A549 (cell line): Measurements from ENCODE around the gene ERICH2. TPM values are rescaled to one million over a fixed set of nuclear protein-coding genes. Genes with fewer than 3 reads are reported as not detected.

Experiments
- ATAC-seq, 2 experiments: fragments of 200-7000 bp in 1 of 2; fragments of >200 bp in 1 of 2; cut with Nextera tagmentation in 1 of 2; cut with Tn5 transposase in 1 of 2; 3 replicates each; pipeline versions ENCODE4 v1.8.0 to v1.9.1; 2018 to 2020; ENCODE audit warnings: mild to moderate bottlenecking in 1 of 2, moderate library complexity in 1 of 2
- CTCF ChIA-PET: fragments of 300-600 bp; sonication (Branson Sonifier 250); formaldehyde crosslinking; extraction: SDS; loops from one replicate; lab custom pipeline; 2021; ENCODE audit warnings: antibody characterized with exemption, inconsistent platforms; lab: Yijun Ruan, JAX
- POLR2A ChIA-PET: fragments of 350-600 bp; formaldehyde crosslinking; extraction: SDS; loops from one replicate; lab custom pipeline; 2021; ENCODE audit warnings: antibody characterized with exemption, inconsistent platforms; lab: Yijun Ruan, JAX
- DNase-seq, 2 experiments: peaks; one replicate each; pipeline versions ENCODE4 v3.0.0 to v3.0.0-alpha.2; 2011 to 2016; ENCODE audit warnings: low read depth in 1 of 2, low spot score in 1 of 2
- FAIRE-seq: peaks from 2 replicates; lab custom pipeline; 2011; peaks lifted over from hg19 to GRCh38; lab: Jason Lieb, UNC
- H3K27ac ChIP-seq, 2 experiments: fragments of >200 bp; sonication (Bioruptor Twin); formaldehyde crosslinking; 3 replicates each; pipeline ENCODE4 v1.5.1; 2016 to 2017
- H3K4me1 ChIP-seq: fragments of >200 bp; sonication (Bioruptor Twin); formaldehyde crosslinking; 3 replicates; pipeline ENCODE4 v1.6.1; 2016
- H3K4me2 ChIP-seq: fragments of >200 bp; sonication (Bioruptor Twin); formaldehyde crosslinking; 3 replicates; pipeline ENCODE4 v1.6.1; 2016
- H3K4me3 ChIP-seq: fragments of >200 bp; sonication (Bioruptor Twin); formaldehyde crosslinking; 3 replicates; pipeline ENCODE4 v1.5.1; 2016
- H3K9me3 ChIP-seq: fragments of >200 bp; sonication (Bioruptor Twin); formaldehyde crosslinking; 3 replicates; pipeline ENCODE4 v1.6.1; 2016
- CBX2 ChIP-seq: fragments of 200-600 bp; sonication (generic); IDR thresholded peaks from 2 replicates; pipeline ENCODE4 v1.6.1; 2016; ENCODE audit warnings: low read depth, mild to moderate bottlenecking, borderline replicate concordance
- CEBPB ChIP-seq, 2 experiments: fragments of >200 bp in 1 of 2; sonication (Bioruptor Twin) in 1 of 2; formaldehyde crosslinking in 1 of 2; IDR thresholded peaks; 2 replicates each; pipeline ENCODE4 v1.6.1; 2012 to 2016
- CHD2 ChIP-seq: fragments of 150-350 bp; IDR thresholded peaks from 2 replicates; pipeline ENCODE4 v1.6.1; 2014; ENCODE audit warnings: low read length; ENCODE audit not compliant: partially characterized antibody
- ESRRA ChIP-seq: fragments of 150-350 bp; IDR thresholded peaks from 2 replicates; pipeline ENCODE4 v1.6.1; 2014; ENCODE audit warnings: mild to moderate bottlenecking, low read length, borderline replicate concordance
- FOXS1 ChIP-seq: fragments of 250-450 bp; sonication (Bioruptor Pico); IDR thresholded peaks from 2 replicates; pipeline ENCODE4 v1.5.0; 2020; ENCODE audit warnings: mild to moderate bottlenecking, moderate library complexity
- GATA3 ChIP-seq: IDR thresholded peaks from 2 replicates; pipeline ENCODE4 v1.6.1; 2012; ENCODE audit warnings: borderline replicate concordance
- HOXB13 ChIP-seq: fragments of 250-450 bp; sonication (Bioruptor Pico); IDR thresholded peaks from 2 replicates; pipeline ENCODE4 v1.5.0; 2020; ENCODE audit warnings: low read depth, mild to moderate bottlenecking, moderate library complexity
- JUNB ChIP-seq: fragments of >200 bp; sonication (Bioruptor Twin); formaldehyde crosslinking; IDR thresholded peaks from 2 replicates; pipeline ENCODE4 v1.6.1; 2016
- MAFK ChIP-seq: fragments of 450-650 bp; IDR thresholded peaks from 2 replicates; pipeline ENCODE4 v1.6.1; 2014; ENCODE audit not compliant: partially characterized antibody
- MAZ ChIP-seq: fragments of 150-350 bp; IDR thresholded peaks from 2 replicates; pipeline ENCODE4 v1.6.1; 2014; ENCODE audit warnings: antibody characterized with exemption, low read depth, low read length, borderline replicate concordance
- MYC ChIP-seq: IDR thresholded peaks from 2 replicates; pipeline ENCODE4 v1.6.1; 2012; ENCODE audit warnings: mild to moderate bottlenecking, inconsistent platforms, low read length, improper control_type of control experiment, borderline replicate concordance
- NR3C1 ChIP-seq: fragments of >200 bp; sonication (Bioruptor Twin); formaldehyde crosslinking; IDR thresholded peaks from 3 replicates; pipeline ENCODE4 v1.6.1; 2017
- PHF8 ChIP-seq: fragments of 200-600 bp; sonication (generic); IDR thresholded peaks from 2 replicates; pipeline ENCODE4 v1.6.1; 2016; ENCODE audit warnings: low read depth, mild to moderate bottlenecking, antibody characterized with exemption, moderate library complexity, borderline replicate concordance
- POLR2AphosphoS2 ChIP-seq: conservative IDR thresholded peaks from 2 replicates; pipeline ENCODE4 v1.6.1; 2012; ENCODE audit warnings: low read length, improper control_type of control experiment, inconsistent platforms
- RFX5 ChIP-seq: fragments of 450-650 bp; IDR thresholded peaks from 2 replicates; pipeline ENCODE4 v1.7.1; 2014; ENCODE audit warnings: antibody characterized with exemption, mild to moderate bottlenecking, moderate library complexity
- ZFP36 ChIP-seq: fragments of 450-650 bp; IDR thresholded peaks from 2 replicates; pipeline ENCODE4 v1.6.1; 2014; ENCODE audit warnings: borderline replicate concordance; ENCODE audit not compliant: partially characterized antibody
- ZNF302 ChIP-seq: fragments of 250-450 bp; sonication (Bioruptor Pico); IDR thresholded peaks from 2 replicates; pipeline ENCODE4 v1.9.0; 2021; ENCODE audit warnings: inconsistent platforms, mild to moderate bottlenecking, moderate library complexity
- WGBS: methylation state at CpG from one replicate; pipeline ENCODE4 v1.1.6; 2017; ENCODE audit errors: missing lambda C conversion rate; 5-methylcytosine and 5-hydroxymethylcytosine counted together
- polyA plus RNA-seq, 4 experiments: library from polyadenylated mRNA; depleted of rRNA in 3 of 4; stranded (reverse); fragments of >200 nt; fragmentation: RNase III in 1 of 4; extraction: RNeasy Plus Mini Kit Qiagen cat#74134 plus additional on column Dnase treatment in 1 of 4; gene quantifications; 2 replicates in 3 of 4; 3 replicates in 1 of 4; pipeline ENCODE4 v1.2.3, GENCODE V29; 2011 to 2017
- TF ChIP-seq, protein P1 (sequence below): fragments of 200-600 bp; sonication (generic); IDR thresholded peaks from 2 replicates; pipeline ENCODE4 v1.6.1; 2016; ENCODE audit warnings: antibody characterized with exemption, mild to moderate bottlenecking, moderate library complexity
- TF ChIP-seq, protein P2 (sequence below): fragments of >200 bp; sonication (Bioruptor Twin); formaldehyde crosslinking; IDR thresholded peaks from 2 replicates; pipeline ENCODE4 v1.6.1; 2016
- TF ChIP-seq, protein P3 (sequence below): fragments of >200 bp; sonication (Bioruptor Twin); formaldehyde crosslinking; IDR thresholded peaks from 3 replicates; pipeline ENCODE4 v1.6.1; 2016

Gene ERICH2
- polyA plus RNA-seq, 2 of the 4 experiments (the other 2 are of a cell fraction) = not detected

DNA sequence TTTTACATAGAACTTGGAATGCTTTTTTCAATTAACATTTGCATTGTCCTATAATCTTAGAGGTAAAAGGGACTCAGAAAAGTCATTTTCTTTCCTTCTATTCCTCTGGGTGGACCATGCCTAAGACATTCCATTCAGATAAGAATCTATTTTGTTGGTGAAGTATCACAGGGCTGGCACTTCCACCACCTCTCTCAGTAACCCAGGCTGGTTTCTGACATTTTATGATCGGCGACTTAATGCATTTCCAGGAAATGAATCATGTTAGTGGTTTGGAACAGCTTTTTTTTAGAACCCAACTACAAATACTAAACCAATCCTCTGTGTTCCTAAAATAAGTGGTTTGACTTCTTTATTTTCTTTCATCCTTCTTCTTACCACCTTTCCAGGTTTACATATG lies 73.5 kb downstream of the ERICH2 start:
- ChIA-PET POLR2A (no interaction called here), CTCF (interaction anchor here (0.6 to 4.5 kb wide), 2 partner anchors 30 to 388 kb away, joined by 4 to 18 read pairs; no protein-coding TSS in a partner anchor)
- WGBS = 28% methylated on average over 2 of the region's 2 CpGs
- Histone ChIP-seq H3K9me3 (0 out of 3 replicates have a peak, but pooled peaks cover 2% of the 10 kb centered on the region), H3K4me2 (no peak overlapping the region), H3K27ac (no peak overlapping the region), H3K4me3 (no peak overlapping the region), H3K4me1 (no peaks in the 10 kb centered on the region)
- ATAC-seq = no peak
- TF ChIP-seq CHD2 (no peak), CBX2 (no peak), CEBPB (IDR thresholded peaks at IDR 0.05) (no peak), ZNF302 (CRISPR knock-in tag) (no peak), RFX5 (no peak), GATA3 (no peak)
- DNase-seq = no peak
- no peak for FAIRE-seq

DNA sequence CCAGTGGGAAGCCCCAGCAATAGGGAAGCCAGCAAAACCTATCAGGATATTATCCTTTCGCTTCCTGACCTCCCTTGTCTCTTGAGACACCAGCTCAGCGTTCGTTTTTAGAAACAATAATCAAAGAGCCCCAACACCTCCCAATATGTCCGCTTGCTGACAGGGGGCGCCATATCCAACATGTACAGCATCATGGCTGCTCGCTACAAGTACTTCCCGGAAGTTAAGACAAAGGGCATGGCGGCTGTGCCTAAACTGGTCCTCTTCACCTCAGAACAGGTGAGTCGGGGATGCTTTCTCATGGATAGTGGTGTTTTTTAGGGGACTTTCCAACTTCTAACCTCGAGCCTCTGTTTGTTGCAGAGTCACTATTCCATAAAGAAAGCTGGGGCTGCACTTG lies 75.2 kb downstream of the ERICH2 start:
- WGBS = 28% methylated on average over 10 of the region's 10 CpGs
- FAIRE-seq = no peak
- Histone ChIP-seq H3K4me2 (no peak overlapping the region), H3K4me3 (no peak overlapping the region), H3K9me3 (0 out of 3 replicates have a peak, but pooled peaks cover 2% of the 10 kb centered on the region), H3K27ac (no peak overlapping the region), H3K4me1 (no peaks in the 10 kb centered on the region)
- peak in 1 of 2 experiments; percentile 72; a peak in 3 of 6 replicates for ATAC-seq
- peak in 1 of 2 experiments; percentile 58 for DNase-seq
- ChIA-PET CTCF (interaction anchor here (0.9 to 4.5 kb wide), 3 partner anchors 28 to 436 kb away, joined by 3 to 18 read pairs (median 3); no protein-coding TSS in a partner anchor), POLR2A (no interaction called here)
- TF ChIP-seq FOXS1 (CRISPR knock-in tag) = no peak
- TF ChIP-seq MAZ = no peak
- TF ChIP-seq MAFK = no peak
- TF ChIP-seq, protein P1, sequence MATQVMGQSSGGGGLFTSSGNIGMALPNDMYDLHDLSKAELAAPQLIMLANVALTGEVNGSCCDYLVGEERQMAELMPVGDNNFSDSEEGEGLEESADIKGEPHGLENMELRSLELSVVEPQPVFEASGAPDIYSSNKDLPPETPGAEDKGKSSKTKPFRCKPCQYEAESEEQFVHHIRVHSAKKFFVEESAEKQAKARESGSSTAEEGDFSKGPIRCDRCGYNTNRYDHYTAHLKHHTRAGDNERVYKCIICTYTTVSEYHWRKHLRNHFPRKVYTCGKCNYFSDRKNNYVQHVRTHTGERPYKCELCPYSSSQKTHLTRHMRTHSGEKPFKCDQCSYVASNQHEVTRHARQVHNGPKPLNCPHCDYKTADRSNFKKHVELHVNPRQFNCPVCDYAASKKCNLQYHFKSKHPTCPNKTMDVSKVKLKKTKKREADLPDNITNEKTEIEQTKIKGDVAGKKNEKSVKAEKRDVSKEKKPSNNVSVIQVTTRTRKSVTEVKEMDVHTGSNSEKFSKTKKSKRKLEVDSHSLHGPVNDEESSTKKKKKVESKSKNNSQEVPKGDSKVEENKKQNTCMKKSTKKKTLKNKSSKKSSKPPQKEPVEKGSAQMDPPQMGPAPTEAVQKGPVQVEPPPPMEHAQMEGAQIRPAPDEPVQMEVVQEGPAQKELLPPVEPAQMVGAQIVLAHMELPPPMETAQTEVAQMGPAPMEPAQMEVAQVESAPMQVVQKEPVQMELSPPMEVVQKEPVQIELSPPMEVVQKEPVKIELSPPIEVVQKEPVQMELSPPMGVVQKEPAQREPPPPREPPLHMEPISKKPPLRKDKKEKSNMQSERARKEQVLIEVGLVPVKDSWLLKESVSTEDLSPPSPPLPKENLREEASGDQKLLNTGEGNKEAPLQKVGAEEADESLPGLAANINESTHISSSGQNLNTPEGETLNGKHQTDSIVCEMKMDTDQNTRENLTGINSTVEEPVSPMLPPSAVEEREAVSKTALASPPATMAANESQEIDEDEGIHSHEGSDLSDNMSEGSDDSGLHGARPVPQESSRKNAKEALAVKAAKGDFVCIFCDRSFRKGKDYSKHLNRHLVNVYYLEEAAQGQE = no peak
- TF ChIP-seq ZNF302 (CRISPR knock-in tag) = no peak
- TF ChIP-seq, protein P2, sequence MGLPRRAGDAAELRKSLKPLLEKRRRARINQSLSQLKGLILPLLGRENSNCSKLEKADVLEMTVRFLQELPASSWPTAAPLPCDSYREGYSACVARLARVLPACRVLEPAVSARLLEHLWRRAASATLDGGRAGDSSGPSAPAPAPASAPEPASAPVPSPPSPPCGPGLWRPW = no peak
- no peak for TF ChIP-seq ZFP36
- TF ChIP-seq PHF8 = no peak
- no peak for TF ChIP-seq JUNB
- TF ChIP-seq, protein P3, sequence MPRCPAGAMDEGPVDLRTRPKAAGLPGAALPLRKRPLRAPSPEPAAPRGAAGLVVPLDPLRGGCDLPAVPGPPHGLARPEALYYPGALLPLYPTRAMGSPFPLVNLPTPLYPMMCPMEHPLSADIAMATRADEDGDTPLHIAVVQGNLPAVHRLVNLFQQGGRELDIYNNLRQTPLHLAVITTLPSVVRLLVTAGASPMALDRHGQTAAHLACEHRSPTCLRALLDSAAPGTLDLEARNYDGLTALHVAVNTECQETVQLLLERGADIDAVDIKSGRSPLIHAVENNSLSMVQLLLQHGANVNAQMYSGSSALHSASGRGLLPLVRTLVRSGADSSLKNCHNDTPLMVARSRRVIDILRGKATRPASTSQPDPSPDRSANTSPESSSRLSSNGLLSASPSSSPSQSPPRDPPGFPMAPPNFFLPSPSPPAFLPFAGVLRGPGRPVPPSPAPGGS = no peak

DNA sequence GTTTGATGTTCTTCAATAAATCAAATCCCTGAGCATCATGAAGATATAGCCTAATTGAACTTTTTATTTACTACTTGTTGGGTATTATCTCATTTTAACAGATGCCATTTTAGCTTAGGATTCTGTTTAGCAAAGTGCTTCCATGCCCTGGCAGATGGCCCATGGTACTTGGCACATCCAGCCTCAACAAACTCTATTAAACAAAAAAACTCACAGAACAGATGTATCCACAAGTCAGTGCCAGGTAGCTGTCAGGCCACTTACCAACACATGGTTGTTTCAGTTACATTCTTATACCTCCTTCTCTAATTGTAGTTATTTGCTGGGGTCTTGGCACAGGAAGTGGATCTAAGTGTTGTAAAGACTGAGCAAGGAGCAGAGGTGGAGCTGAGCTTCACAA lies 76.1 kb downstream of the ERICH2 start:
- POLR2A ChIA-PET = no interaction called here

More for the DNA sequence above, 76.1 kb downstream of the ERICH2 start:
- 0 out of 3 replicates have a peak, but pooled peaks cover 2% of the 10 kb centered on the region for H3K9me3 ChIP-seq
- CTCF ChIA-PET = interaction anchor here (1.4 to 4.5 kb wide), 2 partner anchors 27 to 31 kb away, joined by 3 to 18 read pairs; no protein-coding TSS in a partner anchor
- no peaks in the 10 kb centered on the region for H3K4me1 ChIP-seq
- H3K4me2 ChIP-seq = no peak overlapping the region
- H3K27ac ChIP-seq = no peak overlapping the region
- ATAC-seq = no peak
- TF ChIP-seq ESRRA (no peak), GATA3 (no peak), NR3C1 (no peak), POLR2AphosphoS2 (no peak), ZFP36 (no peak), MYC (no peak), HOXB13 (CRISPR knock-in tag) (no peak)
- H3K4me3 ChIP-seq = no peak overlapping the region
- DNase-seq = no peak
- FAIRE-seq = no peak
